ENCODE measurements around the gene ABCC12.

- TF ChIP-seq CTCF (IDR thresholded peaks at IDR 0.05; ENCODE audit: insufficient read depth, low read length), result no peak
- TF ChIP-seq POLR2AphosphoS5 (IDR thresholded peaks at IDR 0.05; ENCODE audit: low read depth), result no peak
- no peak for TF ChIP-seq REST (IDR thresholded peaks at IDR 0.05; ENCODE audit: insufficient replicate concordance, low read depth)
- no peak for TF ChIP-seq GABPA (IDR thresholded peaks at IDR 0.05; ENCODE audit: low read depth)
Measured at GRCh38 chr16:48110982-48111381, 44.8 kb downstream of the ABCC12 start.
